SJCRH30 (cell line): ENCODE measurements around the gene CPNE9. TPM values are rescaled to one million over a fixed set of nuclear protein-coding genes. Genes with fewer than 3 reads are reported as not detected.
A peak's percentile ranks its signal among the peaks of the same experiment; 100 is the strongest.

ENCODE experiments used
- DNase-seq, 2 experiments: peaks; one replicate each; pipeline ENCODE4 v3.0.0-alpha.2; 2015 to 2020
- H3K27ac ChIP-seq: fragments of 250-450 bp; sonication (Bioruptor Pico); 2 replicates; pipeline ENCODE4 v1.5.1; 2020; ENCODE audit warnings: mild to moderate bottlenecking, moderate library complexity
- H3K27me3 ChIP-seq: fragments of 250-450 bp; sonication (Bioruptor Pico); 2 replicates; pipeline ENCODE4 v1.5.1; 2020; ENCODE audit warnings: mild to moderate bottlenecking, moderate library complexity
- H3K36me3 ChIP-seq: fragments of 250-450 bp; sonication (Bioruptor Pico); 2 replicates; pipeline ENCODE4 v1.5.1; 2020; ENCODE audit warnings: mild to moderate bottlenecking, moderate library complexity
- H3K4me1 ChIP-seq: fragments of 250-450 bp; sonication (Bioruptor Pico); 2 replicates; pipeline ENCODE4 v1.5.1; 2020; ENCODE audit warnings: mild to moderate bottlenecking, moderate library complexity
- H3K4me3 ChIP-seq: fragments of 250-450 bp; sonication (Bioruptor Pico); 2 replicates; pipeline ENCODE4 v1.5.1; 2020; ENCODE audit warnings: mild to moderate bottlenecking, moderate library complexity
- H3K9me3 ChIP-seq: fragments of 250-450 bp; sonication (Bioruptor Pico); replicated peaks from 2 replicates; pipeline ENCODE4 v1.5.1; 2020; ENCODE audit warnings: mild to moderate bottlenecking, moderate library complexity
- total RNA-seq: library from RNA; depleted of rRNA; stranded (reverse); fragments of >200 nt; shearing (Covaris generic); gene quantifications from 2 replicates; pipeline ENCODE4 v1.2.3, GENCODE V29; 2014

The CPNE9 gene
- total RNA-seq, 1 experiment from 2014 or later, result 0.06 TPM

GRCh38 chr3:9716801-9717555, 13.3 kb downstream of the CPNE9 start:
- Histone ChIP-seq H3K9me3 (no peaks in the 10 kb centered on the region), H3K4me3 (no peak overlapping the region), H3K27me3 (peaks cover 4% of the 10 kb centered on the region), H3K27ac (no peak overlapping the region), H3K36me3 (no peaks in the 10 kb centered on the region), H3K4me1 (no peaks in the 10 kb centered on the region)
- DNase-seq, result no peak

GRCh38 chr3:9717563-9717962, 13.9 kb downstream of the CPNE9 start:
- H3K27me3 ChIP-seq, result peaks cover 3% of the 10 kb centered on the region
- H3K9me3 ChIP-seq, result no peaks in the 10 kb centered on the region
- no peak for DNase-seq

GRCh38 chr3:9718118-9718517, 14.5 kb downstream of the CPNE9 start:
- no peak overlapping the region for H3K4me3 ChIP-seq
- H3K27me3 ChIP-seq, result no peaks in the 10 kb centered on the region
- H3K27ac ChIP-seq, result no peak overlapping the region
- DNase-seq, result no peak
- no peaks in the 10 kb centered on the region for H3K4me1 ChIP-seq
- H3K36me3 ChIP-seq, result no peaks in the 10 kb centered on the region
- no peaks in the 10 kb centered on the region for H3K9me3 ChIP-seq

More at GRCh38 chr3:9717563-9717962, 13.9 kb downstream of the CPNE9 start:
- H3K36me3 ChIP-seq, result no peaks in the 10 kb centered on the region
- H3K4me1 ChIP-seq, result no peaks in the 10 kb centered on the region
- H3K27ac ChIP-seq, result no peak overlapping the region
- no peak overlapping the region for H3K4me3 ChIP-seq

- Histone ChIP-seq H3K4me3 (no peak overlapping the region), H3K4me1 (no peaks in the 10 kb centered on the region), H3K9me3 (no peaks in the 10 kb centered on the region), H3K36me3 (no peaks in the 10 kb centered on the region), H3K27me3 (no peaks in the 10 kb centered on the region), H3K27ac (no peak overlapping the region)
- no peak for DNase-seq
Observed at GRCh38 chr3:9721015-9721699, 17.5 kb downstream of the CPNE9 start.

- no peaks in the 10 kb centered on the region for H3K9me3 ChIP-seq
- H3K27ac ChIP-seq, result no peak overlapping the region
- no peak for DNase-seq
- no peaks in the 10 kb centered on the region for H3K36me3 ChIP-seq
- H3K4me1 ChIP-seq, result no peaks in the 10 kb centered on the region
- H3K27me3 ChIP-seq, result no peaks in the 10 kb centered on the region
- H3K4me3 ChIP-seq, result no peak overlapping the region
Observed at GRCh38 chr3:9721700-9722060, 18.0 kb downstream of the CPNE9 start.

DNA sequence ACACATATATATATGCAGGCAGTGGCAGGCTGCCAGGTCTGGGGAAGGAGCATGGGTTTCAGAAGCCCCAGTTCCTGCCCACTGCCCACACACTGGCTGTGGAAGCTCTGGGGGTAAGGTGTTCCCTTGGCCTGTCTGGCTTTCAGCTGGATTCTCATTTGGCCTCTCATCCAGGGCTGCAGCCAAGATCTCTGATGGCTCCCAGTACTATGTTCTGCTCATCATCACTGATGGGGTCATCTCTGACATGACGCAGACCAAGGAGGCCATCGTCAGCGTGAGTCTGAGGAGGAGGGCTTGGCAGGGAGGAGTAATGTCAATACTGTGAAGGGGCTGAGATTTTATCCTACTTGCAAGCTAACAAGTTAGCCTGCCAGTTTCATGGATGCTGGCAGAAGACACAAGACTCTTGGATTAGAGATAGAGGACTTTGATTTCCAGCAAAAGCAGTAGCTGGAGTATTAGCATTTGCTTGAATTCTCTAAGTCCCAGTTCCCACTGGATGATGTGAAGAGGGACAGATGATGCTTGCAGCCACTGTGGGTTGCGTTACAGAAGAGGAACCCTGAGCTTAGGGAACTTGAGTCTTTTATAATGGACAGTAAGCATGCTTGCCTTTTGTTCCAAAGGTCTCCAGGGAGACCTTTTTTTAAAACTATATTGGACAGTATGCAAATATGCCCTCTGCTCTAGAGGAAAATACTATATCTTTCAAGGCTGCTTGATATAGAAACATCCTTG, 22.3 kb downstream of the CPNE9 start:
- no peaks in the 10 kb centered on the region for H3K27me3 ChIP-seq
- DNase-seq, result no peak
- no peaks in the 10 kb centered on the region for H3K4me1 ChIP-seq
- H3K4me3 ChIP-seq, result no peak overlapping the region
- no peaks in the 10 kb centered on the region for H3K9me3 ChIP-seq
- no peaks in the 10 kb centered on the region for H3K36me3 ChIP-seq
- no peak overlapping the region for H3K27ac ChIP-seq

- no peaks in the 10 kb centered on the region for H3K27me3 ChIP-seq
- no peak overlapping the region for H3K27ac ChIP-seq
- no peaks in the 10 kb centered on the region for H3K4me1 ChIP-seq
- no peaks in the 10 kb centered on the region for H3K36me3 ChIP-seq
- H3K9me3 ChIP-seq, result no peaks in the 10 kb centered on the region
- no peak overlapping the region for H3K4me3 ChIP-seq
- DNase-seq, result peak in 1 of 2 experiments; percentile 41
Observed at GRCh38 chr3:9727041-9727595, 23.5 kb downstream of the CPNE9 start.

DNA sequence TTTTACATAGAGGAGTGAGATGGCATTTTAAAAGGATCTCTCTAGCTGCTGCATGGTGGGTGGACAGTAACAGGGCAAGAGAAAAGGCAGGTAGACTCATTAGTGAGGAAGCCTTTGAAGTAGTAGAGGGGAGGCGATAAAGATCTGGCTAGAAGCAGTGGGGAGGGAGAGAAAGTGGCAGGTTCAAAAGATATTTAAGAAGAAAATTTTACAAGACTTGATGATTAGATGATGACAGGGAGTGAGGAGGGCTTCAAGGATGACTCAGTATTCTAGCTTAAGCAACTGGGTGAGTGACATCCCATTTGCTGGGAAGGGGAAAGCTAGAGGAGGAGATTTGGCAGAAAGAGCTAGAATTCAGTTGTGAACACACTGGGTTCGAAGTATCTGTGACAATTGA, 24.1 kb downstream of the CPNE9 start:
- H3K27me3 ChIP-seq, result no peaks in the 10 kb centered on the region
- no peak for DNase-seq
- no peaks in the 10 kb centered on the region; the same call in 1 of the 2 replicates for H3K4me1 ChIP-seq
- no peaks in the 10 kb centered on the region for H3K36me3 ChIP-seq
- H3K4me3 ChIP-seq, result no peak overlapping the region
- H3K27ac ChIP-seq, result no peak overlapping the region
- no peaks in the 10 kb centered on the region for H3K9me3 ChIP-seq

GRCh38 chr3:9729419-9729818, 25.8 kb downstream of the CPNE9 start:
- Histone ChIP-seq H3K27me3 (no peaks in the 10 kb centered on the region), H3K9me3 (no peaks in the 10 kb centered on the region), H3K36me3 (peaks cover 3% of the 10 kb centered on the region; the same call in 1 of the 2 replicates), H3K27ac (no peak overlapping the region), H3K4me3 (no peak overlapping the region), H3K4me1 (peaks cover 5% of the 10 kb centered on the region)
- no peak for DNase-seq

- peaks cover 5% of the 10 kb centered on the region for H3K4me1 ChIP-seq
- H3K4me3 ChIP-seq, result peak overlapping the region; percentile 79
- H3K27ac ChIP-seq, result peak overlapping the region; percentile 99
- H3K9me3 ChIP-seq, result no peaks in the 10 kb centered on the region
- DNase-seq, result no peak
- H3K36me3 ChIP-seq, result peaks cover 11% of the 10 kb centered on the region
- no peaks in the 10 kb centered on the region for H3K27me3 ChIP-seq
Observed at GRCh38 chr3:9730657-9731205, 27.1 kb downstream of the CPNE9 start.

DNA sequence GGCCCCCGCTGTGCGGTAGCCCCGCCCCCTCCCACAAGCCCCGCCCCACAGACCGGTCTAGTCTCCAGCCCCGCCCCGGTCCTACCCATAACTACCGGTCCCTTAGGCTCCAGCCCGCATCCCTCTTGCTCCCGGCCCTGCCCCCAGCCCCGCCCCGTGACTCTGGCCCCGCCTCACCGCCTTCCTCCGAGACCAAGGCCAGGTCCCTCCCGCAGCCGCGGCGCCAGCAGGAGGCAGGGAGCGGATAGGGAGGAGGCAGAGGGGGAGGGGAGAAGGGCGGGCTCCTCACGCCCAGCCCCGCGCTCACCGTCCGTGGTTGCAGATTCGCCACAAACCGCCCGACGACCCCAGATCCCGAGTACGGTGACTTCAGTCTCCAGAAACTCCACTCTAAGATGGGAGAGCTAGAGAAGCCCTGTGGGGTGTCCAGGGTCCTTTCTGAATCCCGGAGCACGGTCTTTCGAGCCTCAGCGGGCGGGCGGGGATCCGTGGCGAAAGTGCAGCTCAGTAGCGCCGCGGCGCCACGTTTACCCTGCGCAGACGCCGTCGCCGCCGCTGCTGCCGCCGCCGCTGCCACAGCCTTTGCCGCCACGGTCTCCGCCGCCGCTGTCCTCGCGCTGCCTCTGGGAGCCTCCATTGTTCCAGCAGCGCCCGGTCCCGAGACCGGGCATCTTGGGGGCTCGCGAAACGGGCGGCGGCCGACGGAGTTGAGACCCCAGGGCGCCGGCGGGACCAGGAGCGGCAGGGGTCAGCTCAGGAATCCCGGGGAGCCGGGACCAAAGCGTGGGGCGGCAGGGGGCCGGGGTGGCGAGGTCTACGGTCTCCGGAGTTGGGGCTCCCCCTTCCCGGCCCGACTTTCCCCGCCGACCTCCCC, 27.8 kb downstream of the CPNE9 start, which contains the start of gene BRPF1:
TSS of gene BRPF1 (plus strand) at position 530 of the 874 bp plus-strand sequence. CDS start 2,406 bp downstream, outside the sequence.
- DNase-seq, result peak; percentile 99
- H3K9me3 ChIP-seq, result no peaks in the 10 kb centered on the region

DNA sequence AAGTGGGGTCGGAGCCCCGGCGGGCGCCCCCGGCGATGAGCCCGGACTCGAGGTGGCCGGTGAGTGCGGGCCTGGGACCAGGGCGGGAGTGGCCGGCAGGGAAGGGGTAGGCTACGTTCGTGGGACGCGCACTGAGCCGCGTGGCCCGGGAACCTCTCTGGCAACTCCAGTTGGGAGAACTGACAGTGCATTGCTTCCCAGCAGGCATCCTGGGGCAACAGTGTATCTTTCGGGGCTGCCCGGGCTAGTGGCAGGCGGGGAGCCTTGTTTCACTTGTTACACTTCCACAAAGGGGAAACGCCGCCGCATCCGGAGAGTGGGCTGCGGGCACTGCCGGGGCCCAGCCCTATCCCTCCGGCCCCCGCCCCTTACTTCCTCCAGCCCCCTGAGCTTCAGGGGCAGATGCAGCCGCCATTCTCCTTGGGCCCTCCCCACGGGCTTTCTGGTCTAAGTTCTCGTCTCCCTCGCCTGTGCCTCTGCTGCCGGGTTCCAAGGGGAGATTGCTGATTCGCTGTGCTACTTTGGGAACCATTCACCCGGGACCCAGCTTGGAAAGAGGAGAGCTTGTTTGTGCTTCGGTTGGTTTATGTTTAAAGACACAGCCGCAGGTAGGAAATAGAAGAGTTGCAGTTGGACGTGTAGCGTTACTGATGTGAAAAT, 28.6 kb downstream of the CPNE9 start:
- no peaks in the 10 kb centered on the region for H3K27me3 ChIP-seq
- H3K36me3 ChIP-seq, result peaks cover 19% of the 10 kb centered on the region
- peaks cover 5% of the 10 kb centered on the region for H3K4me1 ChIP-seq
- H3K4me3 ChIP-seq, result peak overlapping the region; percentile 79
- H3K27ac ChIP-seq, result peak overlapping the region; percentile 99
- DNase-seq, result peak; percentile 33
- no peaks in the 10 kb centered on the region for H3K9me3 ChIP-seq

More for the DNA sequence above, 27.8 kb downstream of the CPNE9 start, which contains the start of gene BRPF1:
- Histone ChIP-seq H3K27me3 (no peaks in the 10 kb centered on the region), H3K27ac (peak within 1 kb of the TSS; percentile 99), H3K36me3 (peaks cover 12% of the 10 kb centered on the region), H3K4me1 (peaks cover 5% of the 10 kb centered on the region), H3K4me3 (peak within 1 kb of the TSS; percentile 79)

- H3K36me3 ChIP-seq, result peaks cover 24% of the 10 kb centered on the region
- peak; percentile 21 to 27 for DNase-seq
- no peaks in the 10 kb centered on the region for H3K9me3 ChIP-seq
- no peak overlapping the region; the same call in 1 of the 2 replicates for H3K27ac ChIP-seq
- peak overlapping the region; percentile 79 for H3K4me3 ChIP-seq
- H3K27me3 ChIP-seq, result no peaks in the 10 kb centered on the region
- H3K4me1 ChIP-seq, result peaks cover 5% of the 10 kb centered on the region
Observed at GRCh38 chr3:9732740-9733115, 29.1 kb downstream of the CPNE9 start.
